SK-N-SH (cell line): Measurements from ENCODE around the gene POLD2. TPM values are rescaled to one million over a fixed set of nuclear protein-coding genes. Genes with fewer than 3 reads are reported as not detected.

Source experiments
- CTCF ChIA-PET: fragments of 300-600, 350-600 bp; formaldehyde crosslinking; extraction: SDS; loops from one replicate; lab custom pipeline; 2021; lab: Yijun Ruan, JAX
- POLR2A ChIA-PET: fragments of 350-600 bp; sonication (Branson Sonifier 250); formaldehyde crosslinking; extraction: SDS; loops from one replicate; lab custom pipeline; 2020; ENCODE audit warnings: antibody characterized with exemption, inconsistent platforms; lab: Yijun Ruan, JAX
- DNase-seq: peaks from one replicate; pipeline ENCODE4 v3.0.0; 2012
- H2AFZ ChIP-seq: fragments of 200-600 bp; sonication (generic); 2 replicates; pipeline ENCODE4 v1.8.1; 2016; ENCODE audit warnings: antibody characterized with exemption, mild to moderate bottlenecking, low read depth
- H3F3A ChIP-seq: fragments of 200-600 bp; sonication (generic); replicated peaks from 2 replicates; pipeline ENCODE3; 2016; ENCODE audit warnings: antibody characterized with exemption, mild to moderate bottlenecking; ENCODE audit not compliant: insufficient read depth
- H3K27ac ChIP-seq, 2 experiments: fragments of 200-500 bp in 1 of 2; fragments of 200-600 bp in 1 of 2; sonication (Bioruptor generic) in 1 of 2; sonication (generic), shearing (Covaris generic) in 1 of 2; 2 replicates each; pipeline versions ENCODE4 v1.5.1 to v1.6.1; 2014 to 2016; ENCODE audit warnings: low read depth in 2 of 2, inconsistent platforms in 1 of 2, low read length in 1 of 2, mild to moderate bottlenecking in 1 of 2, mixed read lengths in 1 of 2
- H3K27me3 ChIP-seq: fragments of 200-600 bp; sonication (generic), shearing (Covaris generic); 2 replicates; pipeline ENCODE4 v1.6.1; 2016; ENCODE audit warnings: mixed run types; ENCODE audit not compliant: insufficient read depth
- H3K36me3 ChIP-seq, 2 experiments: fragments of 200-500 bp in 1 of 2; fragments of 200-600 bp in 1 of 2; sonication (Bioruptor generic) in 1 of 2; sonication (generic) in 1 of 2; replicated peaks in 1 of 2; 2 replicates each; pipeline versions ENCODE3 to v1.5.1; 2014 to 2016; ENCODE audit warnings: low read length in 1 of 2, mild to moderate bottlenecking in 1 of 2; ENCODE audit not compliant: insufficient read depth in 2 of 2, control insufficient read depth in 1 of 2
- H3K4me1 ChIP-seq, 2 experiments: fragments of 200-500 bp in 1 of 2; fragments of 200-600 bp in 1 of 2; sonication (Bioruptor generic) in 1 of 2; sonication (generic), shearing (Covaris generic) in 1 of 2; 2 replicates each; pipeline versions ENCODE4 v1.5.1 to v1.6.1; 2014 to 2016; ENCODE audit warnings: low read depth in 1 of 2, low read length in 1 of 2, mixed run types in 1 of 2; ENCODE audit not compliant: insufficient read depth in 2 of 2, control insufficient read depth in 1 of 2
- H3K4me2 ChIP-seq: fragments of 200-600 bp; sonication (generic), shearing (Covaris generic); 2 replicates; pipeline ENCODE4 v1.6.1; 2017; ENCODE audit warnings: mixed run types
- H3K4me3 ChIP-seq, 2 experiments: fragments of 200-500 bp in 1 of 2; fragments of 200-600 bp in 1 of 2; sonication (Bioruptor generic) in 1 of 2; sonication (generic), shearing (Covaris generic) in 1 of 2; 2 replicates each; pipeline versions ENCODE4 v1.5.1 to v1.8.1; 2014 to 2016; ENCODE audit warnings: low read depth in 2 of 2, inconsistent platforms in 1 of 2, low read length in 1 of 2, mild to moderate bottlenecking in 1 of 2, mixed read lengths in 1 of 2, moderate library complexity in 1 of 2
- H3K79me2 ChIP-seq: fragments of 200-600 bp; sonication (generic); 2 replicates; pipeline ENCODE4 v1.8.1; 2017; ENCODE audit warnings: mild to moderate bottlenecking; ENCODE audit not compliant: insufficient read depth
- H3K9ac ChIP-seq: fragments of 200-600 bp; sonication (generic); 2 replicates; pipeline ENCODE4 v1.6.1; 2017; ENCODE audit warnings: mixed run types
- H3K9me2 ChIP-seq: fragments of 200-600 bp; sonication (generic); 2 replicates; pipeline ENCODE4 v1.6.1; 2017; ENCODE audit warnings: mixed run types
- H3K9me3 ChIP-seq: fragments of 200-600 bp; sonication (generic); 2 replicates; pipeline ENCODE4 v1.6.1; 2017; ENCODE audit warnings: mixed run types, mild to moderate bottlenecking, moderate library complexity
- H4K20me1 ChIP-seq: fragments of 200-600 bp; sonication (generic); 2 replicates; pipeline ENCODE4 v1.6.1; 2017; ENCODE audit warnings: mild to moderate bottlenecking, mixed run types; ENCODE audit not compliant: insufficient read depth
- CHD2 ChIP-seq: fragments of 150-350 bp; IDR thresholded peaks from 2 replicates; pipeline ENCODE4 v1.6.1; 2018; ENCODE audit warnings: low read length; ENCODE audit not compliant: partially characterized antibody
- CTCF ChIP-seq: fragments of 200-600 bp; sonication (generic); IDR thresholded peaks from 2 replicates; pipeline ENCODE4 v1.6.1; 2017; ENCODE audit warnings: antibody characterized with exemption, mild to moderate bottlenecking, moderate library complexity
- ELF1 ChIP-seq: IDR thresholded peaks from 2 replicates; pipeline ENCODE4 v1.4.0; 2012
- FOSL2 ChIP-seq: IDR thresholded peaks from 2 replicates; pipeline ENCODE4 v1.4.0; 2012; ENCODE audit warnings: low read depth, mild to moderate bottlenecking, moderate library complexity, borderline replicate concordance
- GABPA ChIP-seq: IDR thresholded peaks from 2 replicates; pipeline ENCODE4 v1.4.0; 2012; ENCODE audit warnings: low read depth, mild to moderate bottlenecking
- GATA2 ChIP-seq: sonication (generic); formaldehyde crosslinking; IDR thresholded peaks from 2 replicates; pipeline ENCODE4 v1.5.0; 2020; ENCODE audit warnings: mild to moderate bottlenecking, missing genetic modification reagents
- MEF2A ChIP-seq: IDR thresholded peaks from 2 replicates; pipeline ENCODE4 v1.4.0; 2012; ENCODE audit warnings: low read depth, borderline replicate concordance
- PBX3 ChIP-seq: IDR thresholded peaks from 2 replicates; pipeline ENCODE4; 2012
- POLR2AphosphoS5 ChIP-seq: IDR thresholded peaks from 2 replicates; pipeline ENCODE4 v1.6.1; 2012; ENCODE audit warnings: low read depth, low read length
- RAD21 ChIP-seq: IDR thresholded peaks from 2 replicates; pipeline ENCODE4 v1.6.1; 2012; ENCODE audit warnings: mild to moderate bottlenecking, low read length
- RCOR1 ChIP-seq: fragments of 150-350 bp; IDR thresholded peaks from 2 replicates; pipeline ENCODE4 v1.6.1; 2017; ENCODE audit warnings: antibody characterized with exemption, low read length
- RFX5 ChIP-seq: IDR thresholded peaks from 2 replicates; pipeline ENCODE4 v1.6.1; 2012; ENCODE audit warnings: mild to moderate bottlenecking, improper control_type of control experiment, low read length
- SMC3 ChIP-seq: IDR thresholded peaks from 2 replicates; pipeline ENCODE4 v1.6.1; 2012; ENCODE audit warnings: low read depth, low read length, improper control_type of control experiment
- TAF1 ChIP-seq: IDR thresholded peaks from 2 replicates; pipeline ENCODE4 v1.6.1; 2012; ENCODE audit warnings: low read depth, mild to moderate bottlenecking, low read length, moderate library complexity, borderline replicate concordance
- TCF12 ChIP-seq: IDR thresholded peaks from 2 replicates; pipeline ENCODE4 v1.4.0; 2012
- TEAD4 ChIP-seq: IDR thresholded peaks from 2 replicates; pipeline ENCODE4 v1.4.0; 2012; ENCODE audit warnings: mild to moderate bottlenecking, borderline replicate concordance; ENCODE audit not compliant: insufficient read depth
- WGBS: methylation state at CpG from one replicate; pipeline ENCODE4 v1.1.6; 2017; ENCODE audit warnings: low lambda C conversion rate; 5-methylcytosine and 5-hydroxymethylcytosine counted together
- polyA plus RNA-seq, 3 experiments: library from polyadenylated mRNA; depleted of rRNA; stranded (reverse); fragments of >200 nt; gene quantifications; 2 replicates each; pipeline ENCODE4 v1.2.3, GENCODE V29; 2012
- TF ChIP-seq, protein P1 (sequence below): fragments of 150-350 bp; IDR thresholded peaks from 2 replicates; pipeline ENCODE4 v1.6.1; 2016; ENCODE audit warnings: mild to moderate bottlenecking, low read depth, low read length
- TF ChIP-seq, protein P2 (sequence below): fragments of 150-350 bp; IDR thresholded peaks from 2 replicates; pipeline ENCODE4 v1.6.1; 2017; ENCODE audit warnings: antibody characterized with exemption, low read length, low read depth, borderline replicate concordance
- TF ChIP-seq, protein P3 (sequence below): IDR thresholded peaks from 2 replicates; pipeline ENCODE4 v1.6.1; 2012; ENCODE audit warnings: mild to moderate bottlenecking, low read depth, low read length, moderate library complexity

Gene POLD2
- polyA plus RNA-seq, 1 of the 3 experiments (the other 2 are of a cell fraction) = 194 TPM

- TF ChIP-seq, protein P1, sequence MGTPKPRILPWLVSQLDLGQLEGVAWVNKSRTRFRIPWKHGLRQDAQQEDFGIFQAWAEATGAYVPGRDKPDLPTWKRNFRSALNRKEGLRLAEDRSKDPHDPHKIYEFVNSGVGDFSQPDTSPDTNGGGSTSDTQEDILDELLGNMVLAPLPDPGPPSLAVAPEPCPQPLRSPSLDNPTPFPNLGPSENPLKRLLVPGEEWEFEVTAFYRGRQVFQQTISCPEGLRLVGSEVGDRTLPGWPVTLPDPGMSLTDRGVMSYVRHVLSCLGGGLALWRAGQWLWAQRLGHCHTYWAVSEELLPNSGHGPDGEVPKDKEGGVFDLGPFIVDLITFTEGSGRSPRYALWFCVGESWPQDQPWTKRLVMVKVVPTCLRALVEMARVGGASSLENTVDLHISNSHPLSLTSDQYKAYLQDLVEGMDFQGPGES = no peak
- TF ChIP-seq ELF1 = peak; percentile 12; the same call in 1 of the 2 replicates
- no peak for TF ChIP-seq RAD21
- TF ChIP-seq MEF2A = no peak
- TF ChIP-seq GABPA = peak; percentile 74
- 0 out of 2 replicates have a peak, but pooled peaks have one; percentile 9 for TF ChIP-seq PBX3
- no peak for TF ChIP-seq RCOR1
- peak; percentile 88 for TF ChIP-seq TCF12
- no peak for TF ChIP-seq RFX5
- TF ChIP-seq FOSL2 = peak; percentile 46; the same call in 1 of the 2 replicates
- peak; percentile 37; the same call in 1 of the 2 replicates for TF ChIP-seq TAF1
- 0 out of 2 replicates have a peak, but pooled peaks have one; percentile 8 for TF ChIP-seq SMC3
- TF ChIP-seq GATA2 (CRISPR knock-in tag) = no peak
Observed at GRCh38 chr7:44087911-44088838, 35.2 kb downstream of the POLD2 start (continued).

DNA sequence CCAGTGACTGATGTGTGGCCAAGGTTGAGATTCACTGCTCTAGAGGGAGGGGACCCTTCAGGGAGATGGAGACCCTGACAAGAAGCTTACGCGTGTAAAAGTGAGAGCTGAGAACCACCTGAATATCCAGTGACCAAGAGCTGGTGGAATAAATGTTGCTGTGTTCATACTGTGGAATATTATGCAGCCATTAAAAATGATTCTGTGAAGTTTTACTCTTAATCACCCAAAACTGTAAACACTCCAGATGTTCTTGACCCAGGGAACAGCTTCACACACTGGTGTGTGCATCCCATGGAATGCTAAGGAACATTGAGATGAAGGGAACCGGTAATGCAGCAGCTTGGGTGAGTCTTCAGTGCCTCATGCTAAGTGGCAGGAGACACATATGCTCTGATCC is 36.7 kb downstream of the POLD2 start:
- peaks cover 17 to 18% of the 10 kb centered on the region in 2 experiments for H3K4me1 ChIP-seq
- CTCF ChIA-PET = interaction anchor here (0.9 to 3.1 kb wide), 6 partner anchors 10 to 103 kb away, joined by 3 to 15 read pairs (median 4); partner anchors contain the start of gene GCK
- POLR2A ChIA-PET = no interaction called here
- TF ChIP-seq CTCF (no peak), CHD2 (no peak), FOSL2 (no peak), MEF2A (no peak), TEAD4 (no peak), POLR2AphosphoS5 (no peak), GABPA (no peak), PBX3 (no peak), TCF12 (no peak)
- TF ChIP-seq, protein P2, sequence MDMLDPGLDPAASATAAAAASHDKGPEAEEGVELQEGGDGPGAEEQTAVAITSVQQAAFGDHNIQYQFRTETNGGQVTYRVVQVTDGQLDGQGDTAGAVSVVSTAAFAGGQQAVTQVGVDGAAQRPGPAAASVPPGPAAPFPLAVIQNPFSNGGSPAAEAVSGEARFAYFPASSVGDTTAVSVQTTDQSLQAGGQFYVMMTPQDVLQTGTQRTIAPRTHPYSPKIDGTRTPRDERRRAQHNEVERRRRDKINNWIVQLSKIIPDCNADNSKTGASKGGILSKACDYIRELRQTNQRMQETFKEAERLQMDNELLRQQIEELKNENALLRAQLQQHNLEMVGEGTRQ = no peak
- TF ChIP-seq, protein P3, sequence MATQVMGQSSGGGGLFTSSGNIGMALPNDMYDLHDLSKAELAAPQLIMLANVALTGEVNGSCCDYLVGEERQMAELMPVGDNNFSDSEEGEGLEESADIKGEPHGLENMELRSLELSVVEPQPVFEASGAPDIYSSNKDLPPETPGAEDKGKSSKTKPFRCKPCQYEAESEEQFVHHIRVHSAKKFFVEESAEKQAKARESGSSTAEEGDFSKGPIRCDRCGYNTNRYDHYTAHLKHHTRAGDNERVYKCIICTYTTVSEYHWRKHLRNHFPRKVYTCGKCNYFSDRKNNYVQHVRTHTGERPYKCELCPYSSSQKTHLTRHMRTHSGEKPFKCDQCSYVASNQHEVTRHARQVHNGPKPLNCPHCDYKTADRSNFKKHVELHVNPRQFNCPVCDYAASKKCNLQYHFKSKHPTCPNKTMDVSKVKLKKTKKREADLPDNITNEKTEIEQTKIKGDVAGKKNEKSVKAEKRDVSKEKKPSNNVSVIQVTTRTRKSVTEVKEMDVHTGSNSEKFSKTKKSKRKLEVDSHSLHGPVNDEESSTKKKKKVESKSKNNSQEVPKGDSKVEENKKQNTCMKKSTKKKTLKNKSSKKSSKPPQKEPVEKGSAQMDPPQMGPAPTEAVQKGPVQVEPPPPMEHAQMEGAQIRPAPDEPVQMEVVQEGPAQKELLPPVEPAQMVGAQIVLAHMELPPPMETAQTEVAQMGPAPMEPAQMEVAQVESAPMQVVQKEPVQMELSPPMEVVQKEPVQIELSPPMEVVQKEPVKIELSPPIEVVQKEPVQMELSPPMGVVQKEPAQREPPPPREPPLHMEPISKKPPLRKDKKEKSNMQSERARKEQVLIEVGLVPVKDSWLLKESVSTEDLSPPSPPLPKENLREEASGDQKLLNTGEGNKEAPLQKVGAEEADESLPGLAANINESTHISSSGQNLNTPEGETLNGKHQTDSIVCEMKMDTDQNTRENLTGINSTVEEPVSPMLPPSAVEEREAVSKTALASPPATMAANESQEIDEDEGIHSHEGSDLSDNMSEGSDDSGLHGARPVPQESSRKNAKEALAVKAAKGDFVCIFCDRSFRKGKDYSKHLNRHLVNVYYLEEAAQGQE = no peak

More for the DNA sequence above, 36.7 kb downstream of the POLD2 start:
- H3K4me2 ChIP-seq = no peak overlapping the region; the same call in 1 of the 2 replicates
- H3K9me2 ChIP-seq = no peaks in the 10 kb centered on the region
- peaks cover 60% of the 10 kb centered on the region for H3F3A ChIP-seq
- H2AFZ ChIP-seq = peak overlapping the region; percentile 1; the same call in 1 of the 2 replicates
- no peak overlapping the region for H3K4me3 ChIP-seq
- H3K9ac ChIP-seq = no peak overlapping the region; the same call in 1 of the 2 replicates
- no peaks in the 10 kb centered on the region for H3K36me3 ChIP-seq
- no peaks in the 10 kb centered on the region for H4K20me1 ChIP-seq
- no peak for DNase-seq
- H3K9me3 ChIP-seq = no peaks in the 10 kb centered on the region
- no peaks in the 10 kb centered on the region for H3K27me3 ChIP-seq
- H3K27ac ChIP-seq = peak overlapping the region; percentile 23 to 100; a peak in 3 of 4 replicates
- 98% methylated on average over 3 of the region's 3 CpGs for WGBS
- peaks cover 6% of the 10 kb centered on the region for H3K79me2 ChIP-seq
